Epithelial cell of umbilical artery (primary cell): ENCODE measurements around the gene MEIG1. TPM values are rescaled to one million over a fixed set of nuclear protein-coding genes. Genes with fewer than 3 reads are reported as not detected.

Source experiments
- total RNA-seq: library from RNA; depleted of rRNA; stranded (reverse); fragments of >200 nt; gene quantifications from 2 replicates; pipeline ENCODE4 v1.2.3, GENCODE V29; 2014

The MEIG1 gene, protein sequence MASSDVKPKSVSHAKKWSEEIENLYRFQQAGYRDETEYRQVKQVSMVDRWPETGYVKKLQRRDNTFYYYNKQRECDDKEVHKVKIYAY
- total RNA-seq = 0.61 TPM in 1 of 2 replicates, not detected in the other

DNA sequence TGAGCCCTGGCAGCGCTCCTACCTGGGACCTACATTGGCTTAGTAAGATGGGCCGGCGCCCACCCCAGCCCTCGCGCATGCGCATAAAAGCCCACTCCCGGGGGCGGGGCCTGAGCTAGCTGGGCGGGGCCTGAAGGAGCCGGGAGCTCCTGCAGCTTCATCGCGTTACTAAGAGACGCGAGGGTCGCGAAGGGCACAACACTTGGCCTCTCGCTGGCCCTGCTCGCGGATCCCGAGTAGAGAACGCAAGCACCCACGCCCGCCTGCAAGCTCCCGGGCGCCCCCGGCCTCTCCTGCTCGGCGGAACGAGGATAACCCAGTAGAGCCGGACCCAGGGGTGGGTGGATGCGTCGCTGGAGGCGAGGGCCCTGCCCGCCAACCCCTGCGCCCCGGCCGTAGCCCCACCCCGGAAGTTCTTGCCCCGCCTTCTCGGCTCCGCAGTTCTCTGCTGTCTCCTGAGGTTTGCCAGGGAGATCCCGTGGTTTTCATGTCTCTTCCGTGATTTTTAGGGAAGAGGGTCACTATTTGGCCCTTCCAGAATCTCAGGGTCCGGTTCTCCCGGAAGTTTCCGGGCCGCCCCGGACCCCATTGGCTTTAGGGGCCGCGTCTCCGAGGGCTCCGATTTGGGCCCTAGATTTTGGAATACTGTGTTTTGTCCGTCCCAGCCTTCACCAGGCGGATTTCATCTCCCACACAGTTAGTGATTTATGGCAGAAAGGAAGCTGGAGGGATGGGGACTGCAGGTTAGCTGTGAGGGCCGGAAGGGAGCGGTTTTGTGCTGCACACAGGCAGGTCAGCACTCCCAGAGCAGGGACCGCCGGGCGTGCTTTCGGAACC lies at the start of gene MEIG1:
Gene MEIG1, plus strand, starts transcription at position 168 of the 837 bp plus-strand sequence. CDS start 7,081 bp downstream, outside the sequence.

DNA sequence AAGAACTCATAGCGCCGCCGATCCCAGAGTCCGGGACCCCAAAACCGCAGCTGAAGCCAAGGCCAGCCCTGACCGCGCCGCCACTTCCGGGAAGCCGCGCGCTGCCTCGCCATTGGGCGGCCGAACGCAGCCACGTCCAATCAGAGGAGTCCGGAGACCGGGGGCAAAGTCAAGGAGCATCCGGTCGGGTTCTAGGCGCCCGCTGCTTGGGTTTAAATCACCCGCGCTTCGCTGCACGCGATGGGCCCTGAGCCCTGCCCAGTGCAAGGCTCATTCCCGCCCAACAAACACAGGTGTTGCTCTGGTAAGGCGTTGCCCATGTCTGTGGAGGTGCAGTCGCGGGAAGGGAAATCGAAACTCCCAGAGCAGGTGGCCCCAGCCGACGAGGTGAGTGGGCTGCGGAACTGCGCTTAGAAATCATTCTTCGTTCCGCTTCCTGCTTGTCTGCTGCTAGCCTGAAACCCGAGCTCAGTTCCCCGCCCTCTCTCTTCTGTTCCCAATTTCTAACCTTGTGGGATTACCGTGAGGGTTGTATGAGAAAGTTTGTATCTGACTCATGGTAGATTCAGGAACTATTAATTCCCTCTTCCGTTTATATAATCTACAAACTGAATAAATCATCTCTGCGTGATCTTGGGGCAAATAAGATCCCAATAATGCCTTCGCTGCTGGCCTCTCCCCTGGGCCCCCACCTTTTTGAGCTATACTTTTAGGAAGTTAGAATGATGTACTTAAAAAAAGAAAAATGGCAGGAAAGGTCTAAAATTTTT lies 5.0 kb upstream of the MEIG1 start, which contains the start of gene DCLRE1C:
Gene DCLRE1C, minus strand, starts transcription at position 96 of the 770 bp plus-strand sequence. Its CDS starts 86 bp downstream, at position 10.

Other genes starting within 250 kb of the MEIG1 start
- gene FAM107B, start 184.5 kb upstream of the MEIG1 start, total RNA-seq = 112 and 146 TPM in 2 replicates
- gene CDNF, start 121.4 kb upstream of the MEIG1 start, total RNA-seq = 0.32 and 0.61 TPM in 2 replicates
- 14.9 and 23.1 TPM in 2 replicates for gene HSPA14, start 121.1 kb upstream of the MEIG1 start, total RNA-seq
- 20.1 and 24.8 TPM in 2 replicates for gene MSANTD7, start 121.1 kb upstream of the MEIG1 start, total RNA-seq
- gene SUV39H2, start 80.5 kb upstream of the MEIG1 start, total RNA-seq = 17.2 and 30.2 TPM in 2 replicates
- 6.2 and 8.5 TPM in 2 replicates for gene DCLRE1C, start 5.3 kb upstream of the MEIG1 start, total RNA-seq
- gene OLAH, start 84.6 kb downstream of the MEIG1 start, total RNA-seq = under 0.01 TPM in 1 of 2 replicates, not detected in the other
- 1.3 and 4.6 TPM in 2 replicates for gene ACBD7, start 129.4 kb downstream of the MEIG1 start, total RNA-seq
- gene RPP38, start 138.0 kb downstream of the MEIG1 start, total RNA-seq = 14.0 and 18.4 TPM in 2 replicates
- 39.1 and 43.2 TPM in 2 replicates for gene NMT2, start 209.3 kb downstream of the MEIG1 start, total RNA-seq